GM12878 (cell line): ENCODE measurements around the gene CAPS. TPM values are rescaled to one million over a fixed set of nuclear protein-coding genes. Genes with fewer than 3 reads are reported as not detected.
A peak's percentile ranks its signal among the peaks of the same experiment; 100 is the strongest.

Experiments
- ATAC-seq: fragments of 200-7000 bp; cut with Tn5 transposase; 3 replicates; pipeline ENCODE4 v1.9.1; 2020; ENCODE audit warnings: mild to moderate bottlenecking, moderate library complexity
- BruUV-seq: library from RNA; stranded (reverse); fragments of 400-500 nt; replicated peaks from 2 replicates; lab custom pipeline; 2021; lab: Mats Ljungman, UMichigan
- CTCF ChIA-PET: fragments of 300-600 bp; sonication (Branson Sonifier 250); formaldehyde crosslinking; extraction: SDS; loops from one replicate; lab custom pipeline; 2021; ENCODE audit warnings: inconsistent platforms; lab: Yijun Ruan, JAX
- POLR2A ChIA-PET: fragments of 350-600 bp; formaldehyde crosslinking; extraction: SDS; loops from one replicate; lab custom pipeline; 2021; ENCODE audit warnings: inconsistent platforms; lab: Charles Lee
- RAD21 ChIA-PET: fragments of 300-600 bp; sonication (Branson Sonifier 250); formaldehyde crosslinking; loops from one replicate; lab custom pipeline; 2023; ENCODE audit warnings: antibody characterized with exemption; ENCODE audit not compliant: unreplicated experiment; lab: Charles Lee
- SMC1A ChIA-PET: fragments of 300-600 bp; sonication (Branson Sonifier 250); formaldehyde crosslinking; loops from one replicate; lab custom pipeline; 2023; ENCODE audit not compliant: unreplicated experiment, uncharacterized antibody; lab: Charles Lee
- DNase-seq: peaks from one replicate; pipeline ENCODE4 v3.0.0-alpha.2; 2011; ENCODE audit warnings: low read depth, low spot score
- FAIRE-seq: peaks from 3 replicates; lab custom pipeline; 2011; peaks lifted over from hg19 to GRCh38; lab: Jason Lieb, UNC
- H2AFZ ChIP-seq: 2 replicates; pipeline ENCODE4 v1.6.0; 2011; ENCODE audit warnings: low read depth, low read length, control low read depth; ENCODE audit not compliant: control insufficient read depth
- H3K27ac ChIP-seq: 2 replicates; pipeline ENCODE4 v1.5.1; 2011; ENCODE audit warnings: control low read depth; ENCODE audit not compliant: control insufficient read depth, insufficient read depth
- H3K27me3 ChIP-seq, 2 experiments: replicated peaks in 1 of 2; 2 replicates each; pipeline versions ENCODE4 v1.6.0 to v1.6.1; 2011; ENCODE audit warnings: low read length in 1 of 2; ENCODE audit not compliant: control insufficient read depth in 2 of 2, insufficient read depth in 2 of 2
- H3K36me3 ChIP-seq, 2 experiments: 2 replicates each; pipeline ENCODE4 v1.5.1; 2011; ENCODE audit warnings: low read length in 1 of 2; ENCODE audit not compliant: control insufficient read depth in 2 of 2, insufficient read depth in 2 of 2
- H3K4me1 ChIP-seq: 2 replicates; pipeline ENCODE4 v1.6.1; 2011; ENCODE audit warnings: mild to moderate bottlenecking, low read length, moderate library complexity, mixed read lengths; ENCODE audit not compliant: control insufficient read depth, insufficient read depth
- H3K4me2 ChIP-seq: 2 replicates; pipeline ENCODE4 v1.6.0; 2011; ENCODE audit warnings: control low read depth; ENCODE audit not compliant: control insufficient read depth, insufficient read depth
- H3K4me3 ChIP-seq: fragments of 200-600 bp; sonication (generic); 2 replicates; pipeline ENCODE4 v1.5.1; 2016
- H3K79me2 ChIP-seq: 2 replicates; pipeline ENCODE4 v1.6.0; 2011; ENCODE audit warnings: low read length; ENCODE audit not compliant: control insufficient read depth, insufficient read depth
- H3K9ac ChIP-seq: 2 replicates; pipeline ENCODE4 v1.8.0; 2011; ENCODE audit warnings: low read length, control low read depth, mixed read lengths; ENCODE audit not compliant: control insufficient read depth, insufficient read depth
- H3K9me3 ChIP-seq: replicated peaks from 3 replicates; pipeline ENCODE4 v1.5.1; 2011; ENCODE audit warnings: mild to moderate bottlenecking, low read length; ENCODE audit not compliant: control insufficient read depth, insufficient read depth
- H4K20me1 ChIP-seq: 2 replicates; pipeline ENCODE4 v1.6.0; 2011; ENCODE audit not compliant: control insufficient read depth, insufficient read depth
- E2F4 ChIP-seq: IDR thresholded peaks from 2 replicates; pipeline ENCODE4 v1.6.1; 2012; ENCODE audit warnings: low read depth, low read length, improper control_type of control experiment
- NR2C2 ChIP-seq: IDR thresholded peaks from 2 replicates; pipeline ENCODE4 v1.6.1; 2011; ENCODE audit warnings: borderline replicate concordance, low read depth; ENCODE audit not compliant: control insufficient read depth, insufficient read length
- PAX8 ChIP-seq: fragments of 450-650 bp; IDR thresholded peaks from 2 replicates; pipeline ENCODE4 v1.6.1; 2017; ENCODE audit warnings: mild to moderate bottlenecking, moderate library complexity
- POLR2A ChIP-seq: IDR thresholded peaks from 2 replicates; pipeline ENCODE4 v1.6.1; 2011; ENCODE audit warnings: low read depth, mild to moderate bottlenecking, low read length
- POLR2AphosphoS2 ChIP-seq: IDR thresholded peaks from 2 replicates; pipeline ENCODE4 v1.6.1; 2011; ENCODE audit warnings: low read depth, mild to moderate bottlenecking, low read length, improper control_type of control experiment, moderate library complexity
- RB1 ChIP-seq: fragments of 450-650 bp; formaldehyde crosslinking; IDR thresholded peaks from 2 replicates; pipeline ENCODE4 v1.6.1; 2017; ENCODE audit warnings: mild to moderate bottlenecking, borderline replicate concordance
- TBL1XR1 ChIP-seq: IDR thresholded peaks from 2 replicates; pipeline ENCODE4 v1.6.1; 2012; ENCODE audit warnings: low read depth, low read length, improper control_type of control experiment
- WGBS: methylation state at CpG from one replicate; pipeline ENCODE4 v1.1.6; 2016; ENCODE audit warnings: low lambda C conversion rate; ENCODE audit not compliant: insufficient replicate concordance, insufficient coverage; ENCODE audit errors: missing lambda C conversion rate; 5-methylcytosine and 5-hydroxymethylcytosine counted together
- in situ Hi-C: fragments of 300-500 bp; cut with MboI; formaldehyde crosslinking; loops from 9 replicates; pipeline ENCODE4 v1.14.3; 2018; ENCODE audit warnings: mixed read lengths
- intact Hi-C: fragments of 100-400 bp; cut with micrococcal nuclease; formaldehyde crosslinking; loops from one replicate; pipeline ENCODE4 v1.14.2; 2022; ENCODE audit not compliant: unreplicated experiment
- polyA plus RNA-seq, 11 experiments: library from polyadenylated mRNA; depleted of rRNA in 4 of 11; unstranded in 6 of 11; stranded (reverse) in 5 of 11; fragments of >200 nt; fragmentation: Nextera tagmentation in 4 of 11; fragmentation: Illumina TruSeq in 1 of 11; extraction: Ambion mirVana in 4 of 11; extraction: Trizol in 1 of 11; gene quantifications; 1 replicate in 1 of 11; 2 replicates in 10 of 11; pipeline versions ENCODE4 v1.2.1 to v1.2.3, GENCODE V29; 2011 to 2016; ENCODE audit warnings: inconsistent platforms in 2 of 11, missing spikeins in 2 of 11, low read depth in 1 of 11
- total RNA-seq, 4 experiments: library from RNA; depleted of rRNA in 3 of 4; stranded (reverse); fragments of >200 nt in 3 of 4; fragmentation: Illumina TruSeq in 1 of 4; extraction: Trizol in 1 of 4; gene quantifications; 2 replicates each; pipeline versions ENCODE4 v1.2.1 to v1.2.3, GENCODE V29; 2013 to 2021

Gene CAPS
- total and polyA plus RNA-seq, 10 of the 15 experiments (the other 5 are each of a cell fraction or from before 2014, with no cell fraction given) = 0.09 to 6.9 (median 2.9) TPM

GRCh38 chr19:5943045-5943444 is 29.0 kb downstream of the CAPS start (continued):
- TF ChIP-seq TBL1XR1 (no peak), POLR2AphosphoS2 (no peak), NR2C2 (no peak), RB1 (no peak)
- TF ChIP-seq, all 136 proteins: peak for 0

- H3K27me3 ChIP-seq = no peaks in the 10 kb centered on the region
Observed at GRCh38 chr19:5943623-5944022, 29.6 kb downstream of the CAPS start.

More at GRCh38 chr19:5943623-5944022, 29.6 kb downstream of the CAPS start:
- ChIA-PET POLR2A (no interaction called here), RAD21 (interaction anchor here (0.6 kb wide), 1 partner anchor 221 kb away, joined by 4 read pairs; no protein-coding TSS in a partner anchor), SMC1A (no interaction called here), CTCF (interaction anchor here (0.5 kb wide), 1 partner anchor 24 kb away, joined by 5 read pairs; no protein-coding TSS in a partner anchor)
- H3K4me3 ChIP-seq = no peak overlapping the region
- DNase-seq = no peak
- 45% methylated on average over 10 of the region's 10 CpGs for WGBS
- in situ Hi-C loops = no loop called here
- no peak overlapping the region for H3K4me2 ChIP-seq
- H3K9me3 ChIP-seq = no peaks in the 10 kb centered on the region
- BruUV-seq = no TSS peak
- H4K20me1 ChIP-seq = no peaks in the 10 kb centered on the region
- ATAC-seq = no peak
- intact Hi-C loops = no loop called here
- H3K9ac ChIP-seq = no peak overlapping the region
- H3K27ac ChIP-seq = no peak overlapping the region
- peaks cover 11 to 22% of the 10 kb centered on the region in 2 experiments; a peak in 3 of 4 replicates for H3K36me3 ChIP-seq
- FAIRE-seq = no peak
- peaks cover 6% of the 10 kb centered on the region; the same call in 1 of the 2 replicates for H3K79me2 ChIP-seq
- no peak for TF ChIP-seq PAX8
- TF ChIP-seq POLR2A = 0 out of 2 replicates have a peak, but pooled peaks have one; percentile 1
- no peak for TF ChIP-seq E2F4
- TF ChIP-seq, all 136 proteins: peak for 1
- H2AFZ ChIP-seq = no peak overlapping the region
- H3K4me1 ChIP-seq = no peaks in the 10 kb centered on the region
